GM12875 (cell line): ENCODE results near the gene TEX2.
"Not testable (repeated sequence)": the region's sequence is repeated elsewhere in the genome, so short reads cannot be mapped to it uniquely, and the experiment has no call there.

Experiments used
- H3K4me3 ChIP-seq: one replicate; pipeline ENCODE4 v1.5.1; 2011; ENCODE audit warnings: low read depth, low read length, control low read depth
- TF ChIP-seq, protein P1 (sequence below): IDR thresholded peaks from 2 replicates; pipeline ENCODE4 v1.5.1; 2011; ENCODE audit warnings: low read depth, mild to moderate bottlenecking, control low read depth, inconsistent platforms, low read length, moderate library complexity, borderline replicate concordance; ENCODE audit not compliant: insufficient read depth

The TEX2 gene

DNA sequence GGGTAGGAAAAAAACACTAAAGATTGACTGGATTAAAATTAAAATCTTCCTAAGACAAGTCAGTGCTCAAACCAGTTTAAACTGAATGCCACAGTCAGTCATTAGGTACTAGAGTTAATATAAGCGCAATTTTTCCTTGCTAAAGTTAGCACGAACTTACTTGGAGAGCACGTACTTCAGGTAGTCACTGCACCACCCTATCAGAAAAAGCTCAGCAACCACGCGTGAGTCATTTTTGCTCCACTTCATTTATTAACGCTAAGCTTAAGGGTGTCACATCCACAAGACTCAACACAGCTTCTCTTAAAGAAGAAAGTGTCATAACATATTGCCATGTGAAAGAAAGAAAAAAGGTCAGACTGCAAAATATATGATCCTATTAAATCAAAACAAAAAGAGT, 53.1 kb downstream of the TEX2 start:
- no peak overlapping the region for H3K4me3 ChIP-seq
- TF ChIP-seq, protein P1, sequence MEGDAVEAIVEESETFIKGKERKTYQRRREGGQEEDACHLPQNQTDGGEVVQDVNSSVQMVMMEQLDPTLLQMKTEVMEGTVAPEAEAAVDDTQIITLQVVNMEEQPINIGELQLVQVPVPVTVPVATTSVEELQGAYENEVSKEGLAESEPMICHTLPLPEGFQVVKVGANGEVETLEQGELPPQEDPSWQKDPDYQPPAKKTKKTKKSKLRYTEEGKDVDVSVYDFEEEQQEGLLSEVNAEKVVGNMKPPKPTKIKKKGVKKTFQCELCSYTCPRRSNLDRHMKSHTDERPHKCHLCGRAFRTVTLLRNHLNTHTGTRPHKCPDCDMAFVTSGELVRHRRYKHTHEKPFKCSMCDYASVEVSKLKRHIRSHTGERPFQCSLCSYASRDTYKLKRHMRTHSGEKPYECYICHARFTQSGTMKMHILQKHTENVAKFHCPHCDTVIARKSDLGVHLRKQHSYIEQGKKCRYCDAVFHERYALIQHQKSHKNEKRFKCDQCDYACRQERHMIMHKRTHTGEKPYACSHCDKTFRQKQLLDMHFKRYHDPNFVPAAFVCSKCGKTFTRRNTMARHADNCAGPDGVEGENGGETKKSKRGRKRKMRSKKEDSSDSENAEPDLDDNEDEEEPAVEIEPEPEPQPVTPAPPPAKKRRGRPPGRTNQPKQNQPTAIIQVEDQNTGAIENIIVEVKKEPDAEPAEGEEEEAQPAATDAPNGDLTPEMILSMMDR: no peak

DNA sequence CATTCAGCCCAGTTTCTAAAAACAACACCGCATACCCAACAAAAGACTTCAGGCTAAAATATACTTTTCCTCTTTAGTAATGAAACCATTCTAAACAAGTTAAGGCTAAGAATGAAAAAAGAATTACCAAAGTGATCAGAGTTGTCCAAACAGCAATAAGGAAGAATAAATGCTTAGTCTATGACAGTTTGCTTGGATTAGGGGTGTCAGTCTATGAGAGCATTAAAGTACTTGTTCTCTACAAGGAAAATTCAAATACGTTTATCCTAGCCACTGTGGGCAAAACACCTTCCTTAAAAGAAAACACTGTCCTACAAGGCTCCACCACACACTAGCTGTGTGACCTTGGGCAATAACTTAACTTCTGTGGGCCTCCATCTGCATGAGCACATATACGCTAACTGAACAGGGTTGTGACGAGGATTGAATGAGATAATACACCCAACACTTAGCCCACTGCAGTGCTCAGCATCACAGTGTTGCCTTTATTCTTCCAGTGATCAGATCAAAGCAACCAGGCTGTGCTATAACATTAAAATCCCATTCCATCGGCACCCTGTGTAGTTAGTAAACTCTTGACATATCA, 53.6 kb downstream of the TEX2 start:
- TF ChIP-seq, protein P1: no peak
- H3K4me3 ChIP-seq: no peak overlapping the region

DNA sequence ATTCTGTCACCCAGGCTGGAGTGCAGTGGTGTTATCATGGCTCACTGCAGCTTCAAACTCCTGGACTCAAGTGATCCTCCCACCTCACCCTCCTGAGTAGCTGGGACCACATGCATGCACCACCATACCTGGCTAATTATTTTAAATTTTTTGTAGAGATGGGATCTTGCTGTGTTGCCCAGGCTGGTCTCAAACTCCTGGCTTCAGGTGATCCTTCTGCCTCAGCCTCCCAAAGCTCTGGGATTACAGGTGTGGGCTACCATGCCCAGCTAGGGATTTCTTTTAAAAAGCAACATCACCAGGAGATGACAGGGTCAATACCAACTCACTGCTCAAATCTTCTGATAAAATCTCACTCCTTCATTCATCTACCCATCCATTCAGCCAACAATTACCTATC, 54.4 kb downstream of the TEX2 start:
- H3K4me3 ChIP-seq: not testable (repeated sequence)

DNA sequence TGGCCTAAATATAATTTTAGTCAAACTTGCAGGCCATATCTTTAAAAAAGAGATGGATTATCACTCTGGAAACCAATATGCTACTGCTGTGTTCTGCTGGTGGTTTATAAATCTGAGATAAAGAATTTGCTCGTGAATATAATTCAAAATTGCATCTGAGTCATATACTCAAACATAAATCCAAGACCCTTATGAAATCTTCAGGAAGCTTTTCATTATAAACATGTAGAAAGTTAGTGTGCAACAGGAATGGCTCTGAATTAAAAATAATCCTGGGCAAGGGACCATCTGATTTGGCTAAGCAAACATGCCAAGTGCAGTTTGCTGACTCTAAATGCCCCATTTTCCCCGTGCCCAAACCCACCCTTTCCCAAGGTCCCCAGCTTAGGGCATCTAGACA, 57.3 kb downstream of the TEX2 start:
- H3K4me3 ChIP-seq: no peak overlapping the region
- TF ChIP-seq, protein P1: no peak

DNA sequence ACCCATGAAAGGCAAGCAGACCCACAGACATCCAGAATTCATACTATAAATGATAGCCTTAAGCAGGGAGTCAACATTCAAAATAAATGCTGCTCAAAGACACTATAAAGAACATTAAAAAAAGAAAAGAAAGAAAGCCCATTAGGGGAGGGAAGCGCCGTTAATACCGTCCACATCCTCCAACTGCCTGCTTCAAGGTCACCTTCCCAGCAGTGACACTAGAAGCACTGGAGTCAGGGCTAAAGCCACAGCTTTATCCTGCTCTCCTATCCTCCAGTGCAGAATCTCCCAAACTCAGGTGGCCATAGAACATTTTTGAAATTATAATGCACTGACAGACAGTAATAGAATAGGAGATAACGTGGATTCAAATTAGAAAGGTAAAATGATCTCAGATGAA, 59.4 kb downstream of the TEX2 start:
- H3K4me3 ChIP-seq: no peak overlapping the region
- TF ChIP-seq, protein P1: no peak

DNA sequence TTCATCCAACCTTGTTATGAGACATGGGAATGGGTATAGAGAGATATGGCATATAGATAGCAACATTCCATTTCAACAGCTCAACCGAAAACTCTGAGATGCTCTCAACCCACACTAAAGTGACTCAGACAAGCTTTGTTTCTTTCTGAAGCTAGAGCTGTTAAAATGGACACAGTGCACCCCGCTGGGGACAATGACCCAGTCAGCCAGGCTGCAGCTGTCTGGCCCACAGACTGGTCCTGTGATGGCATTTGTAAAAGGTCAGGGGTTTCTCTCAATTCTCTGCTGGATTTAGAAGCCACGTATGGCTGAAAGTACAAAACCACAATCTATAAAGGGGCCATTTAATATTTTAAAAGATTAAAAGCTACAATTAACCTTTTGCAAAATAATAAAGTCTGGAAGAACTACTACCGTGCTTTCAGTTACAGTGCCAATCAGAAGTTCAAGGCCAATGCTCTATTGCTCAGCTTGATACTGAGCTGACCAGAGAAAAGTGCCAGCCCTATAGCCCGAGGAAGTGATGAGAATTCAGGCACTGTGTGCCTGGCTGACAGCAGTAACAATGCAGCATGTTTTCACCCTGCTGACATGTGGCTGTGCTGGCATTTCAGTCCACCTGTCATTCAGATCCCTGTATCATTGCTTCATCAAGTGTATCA, 60.2 kb downstream of the TEX2 start:
- no peak overlapping the region for H3K4me3 ChIP-seq
- TF ChIP-seq, protein P1: no peak

DNA sequence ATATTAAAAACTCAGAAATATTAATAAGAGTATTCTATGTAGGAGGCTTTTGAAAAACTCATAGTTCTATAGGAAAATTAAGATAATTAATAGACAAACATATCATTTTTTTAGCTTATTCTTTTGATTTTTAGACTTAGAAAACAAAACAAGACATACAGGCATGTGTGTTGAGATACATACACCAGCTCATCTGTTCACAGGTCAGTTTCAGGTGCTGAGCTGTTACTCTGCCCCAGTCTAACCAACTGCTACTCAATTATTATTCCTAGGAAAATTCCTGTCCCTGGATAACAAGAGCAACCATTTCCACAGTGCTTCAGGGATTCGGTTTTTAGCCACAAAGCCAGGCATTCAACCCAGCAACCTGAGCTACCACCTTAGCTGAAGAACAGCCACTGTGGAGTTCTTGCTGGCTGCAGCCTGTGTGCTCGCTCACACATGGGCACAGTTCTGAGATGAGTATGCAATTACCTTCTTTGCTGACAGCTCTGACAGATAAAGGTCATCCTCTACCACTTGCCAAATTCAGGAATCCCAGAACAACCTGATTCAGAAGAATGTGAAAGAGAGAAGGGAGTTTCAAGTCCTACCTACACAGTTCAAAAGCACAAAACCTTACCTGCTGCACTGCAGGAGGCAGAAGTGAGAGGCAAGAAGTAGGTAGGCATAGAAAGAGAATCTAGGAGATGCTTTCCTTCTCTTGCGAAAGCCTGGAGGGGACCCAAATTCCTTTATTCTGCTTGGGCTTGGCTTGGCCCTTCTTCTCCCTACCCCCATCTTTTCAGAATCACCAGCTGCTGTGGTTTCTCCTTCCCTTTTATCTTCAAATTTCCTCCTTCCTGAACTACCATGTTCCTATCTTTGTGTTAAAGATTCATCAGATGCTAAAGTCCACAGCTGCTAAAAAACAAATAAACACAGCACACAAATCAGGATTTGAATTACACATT, 62.7 kb downstream of the TEX2 start:
- no peak overlapping the region for H3K4me3 ChIP-seq
- TF ChIP-seq, protein P1: no peak
